ENCODE data around the gene POLR3A.

DNA sequence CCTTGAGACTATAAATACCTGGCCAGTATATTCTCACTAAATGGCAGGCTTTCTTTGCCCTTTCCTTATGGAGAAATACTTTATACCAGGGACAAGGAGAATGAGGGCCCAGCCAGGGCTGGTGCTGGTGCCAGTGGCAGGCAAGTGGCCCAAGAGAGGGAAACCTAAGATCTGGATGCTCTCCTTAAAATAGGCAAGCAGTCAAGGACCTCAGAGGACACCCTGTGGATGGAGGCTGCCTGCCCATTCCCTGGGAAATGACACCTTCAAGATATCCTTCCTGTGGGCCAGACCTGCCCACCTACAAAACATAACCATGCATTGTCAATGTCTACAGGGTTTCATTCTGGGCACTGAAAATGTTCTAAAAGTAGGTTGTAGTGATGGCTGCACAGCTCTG is 29.1 kb downstream of the POLR3A start:
- no peak for TF ChIP-seq CTCF (IDR thresholded peaks at IDR 0.05)
- no peak for TF ChIP-seq TAF1 (IDR thresholded peaks at IDR 0.05; ENCODE audit: borderline replicate concordance, low read depth, low read length)
- TF ChIP-seq JUND (IDR thresholded peaks at IDR 0.05) = no peak
- TF ChIP-seq EZH2phosphoT487 (IDR thresholded peaks at IDR 0.05; ENCODE audit: borderline replicate concordance, low read depth) = no peak

Measured in SK-N-SH (cell line).